Posterior vena cava (tissue), 2 donors: Measurements from ENCODE around the gene TK2. TPM values are rescaled to one million over a fixed set of nuclear protein-coding genes. Genes with fewer than 3 reads are reported as not detected.
"Not testable (repeated sequence)": the region's sequence is repeated elsewhere in the genome, so short reads cannot be mapped to it uniquely, and the experiment has no call there.

Source experiments
- DNase-seq: peaks from one replicate; pipeline ENCODE4 v3.0.0-alpha.2; 2020; ENCODE audit warnings: low spot score
- intact Hi-C, 2 donors: fragments of 100-400 bp; cut with DNase I; formaldehyde crosslinking; loops; one replicate each; pipeline versions ENCODE4 v1.14.1 to v1.14.2; 2022 to 2023
- long read RNA-seq, 2 donors: library from polyadenylated mRNA; unstranded; transcript quantifications; one replicate each; pipeline ENCODE4 v2.0.0, GENCODE V29; 2020 to 2021
- total RNA-seq, 2 donors: library from RNA; stranded (reverse); fragmentation: NEBNext Ultra II Directional; extraction: Animal tissue kit (Norgen Biotek cat#: 25700); gene quantifications; one replicate each; pipeline ENCODE4 v1.2.1, GENCODE V29; 2021
- donor health status: DM: yes; HTN: yes; CAD: no.
- donor health status: DM: yes; HTN: yes; CAD: no.

TK2 gene
- 10 to 100 TPM; 23.6 to 37.2 TPM for total RNA-seq
- long read RNA-seq, donor 1, full-length matches to known transcripts: 5 of 12 reads
- long read RNA-seq, donor 1, partial matches to known transcripts: 2 of 12 reads
- long read RNA-seq, donor 1, other reads (novel, unspliced or antisense): 5 of 12 reads
- long read RNA-seq, donor 2, full-length matches to known transcripts: 9 of 14 reads
- long read RNA-seq, donor 2, partial matches to known transcripts: 0 of 14 reads
- long read RNA-seq, donor 2, other reads (novel, unspliced or antisense): 5 of 14 reads

- peak; percentile 90 for DNase-seq
Observed at GRCh38 chr16:66549284-66550131, at the start of gene TK2. TK2 (minus strand) TSS chr16:66550122; CDS start chr16:66550061, 61 bp downstream.

GRCh38 chr16:66598111-66598510 lies 48.2 kb upstream of the TK2 start:
- no peak for DNase-seq
- intact Hi-C loops: no loop called here

More at GRCh38 chr16:66549284-66550131, at the start of gene TK2:
- intact Hi-C loops: no loop called here

- intact Hi-C loops: no loop called here
- DNase-seq: no peak
Observed at GRCh38 chr16:66596986-66597848, 47.3 kb upstream of the TK2 start.

GRCh38 chr16:66596559-66596958 lies 46.6 kb upstream of the TK2 start:
- DNase-seq, intact Hi-C loops: not testable (repeated sequence)

- no peak for DNase-seq
- intact Hi-C loops: no loop called here
Observed at GRCh38 chr16:66594739-66595138, 44.8 kb upstream of the TK2 start.

GRCh38 chr16:66592814-66593213 lies 42.9 kb upstream of the TK2 start:
- intact Hi-C loops: no loop called here
- no peak for DNase-seq

GRCh38 chr16:66592241-66592640 lies 42.3 kb upstream of the TK2 start:
- no peak for DNase-seq
- intact Hi-C loops: no loop called here

GRCh38 chr16:66591018-66591417 lies 41.1 kb upstream of the TK2 start:
- DNase-seq: no peak
- intact Hi-C loops: no loop called here

- intact Hi-C loops: no loop called here
- no peak for DNase-seq
Observed at GRCh38 chr16:66590322-66590721, 40.4 kb upstream of the TK2 start.

- DNase-seq: no peak
- intact Hi-C loops: no loop called here
Observed at GRCh38 chr16:66588981-66589713, 39.2 kb upstream of the TK2 start.

GRCh38 chr16:66587881-66588600 lies 38.1 kb upstream of the TK2 start:
- DNase-seq: no peak
- intact Hi-C loops: no loop called here

- intact Hi-C loops: no loop called here
Observed at GRCh38 chr16:66585481-66586239, 35.7 kb upstream of the TK2 start.

GRCh38 chr16:66581246-66581952 lies 31.5 kb upstream of the TK2 start:
- DNase-seq: no peak
- intact Hi-C loops: no loop called here

More at GRCh38 chr16:66585481-66586239, 35.7 kb upstream of the TK2 start:
- DNase-seq: no peak

- intact Hi-C loops: no loop called here
- DNase-seq: no peak
Observed at GRCh38 chr16:66580605-66581209, 30.8 kb upstream of the TK2 start.

- DNase-seq: no peak
- intact Hi-C loops: no loop called here
Observed at GRCh38 chr16:66578651-66579531, 29.0 kb upstream of the TK2 start, which contains the start of gene CMTM2. CMTM2 (plus strand) TSS chr16:66579463; CDS start chr16:66579608, 145 bp downstream.

- no peak for DNase-seq
- intact Hi-C loops: no loop called here
Observed at GRCh38 chr16:66576296-66576695, 26.4 kb upstream of the TK2 start.
